HG02610 (cell line): ENCODE measurements around the gene SART3.

Source experiments
- ATAC-seq: cut with Tn5 transposase; IDR thresholded peaks from one replicate; pipeline ENCODE4 v1.9.1; 2021; ENCODE audit warnings: mild to moderate bottlenecking, moderate library complexity; ENCODE audit not compliant: unreplicated experiment

Gene SART3

DNA sequence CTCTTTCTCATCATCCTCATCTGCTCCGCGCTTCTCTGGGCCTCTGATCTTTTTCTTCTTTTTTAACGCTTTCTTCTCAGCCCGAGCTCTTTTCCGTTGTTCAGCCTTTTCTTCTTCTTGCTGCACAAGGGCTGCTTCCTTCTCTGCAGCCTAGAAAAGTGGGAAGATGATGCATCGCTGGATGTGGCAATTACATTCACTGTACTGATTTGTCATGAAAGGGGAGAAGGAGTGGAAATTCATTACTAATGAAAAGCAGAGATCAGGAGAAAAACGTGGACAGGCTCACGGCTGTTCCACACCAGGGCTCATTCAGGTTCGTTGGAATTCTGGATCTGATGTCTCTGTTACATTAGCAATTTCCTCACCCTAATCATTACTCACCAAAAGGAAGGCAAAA is 30.8 kb downstream of the SART3 start:
- no peak for ATAC-seq

- ATAC-seq: no peak
Observed at GRCh38 chr12:108527166-108527496, 33.8 kb downstream of the SART3 start.

GRCh38 chr12:108526482-108527165 is 34.3 kb downstream of the SART3 start:
- ATAC-seq: no peak

DNA sequence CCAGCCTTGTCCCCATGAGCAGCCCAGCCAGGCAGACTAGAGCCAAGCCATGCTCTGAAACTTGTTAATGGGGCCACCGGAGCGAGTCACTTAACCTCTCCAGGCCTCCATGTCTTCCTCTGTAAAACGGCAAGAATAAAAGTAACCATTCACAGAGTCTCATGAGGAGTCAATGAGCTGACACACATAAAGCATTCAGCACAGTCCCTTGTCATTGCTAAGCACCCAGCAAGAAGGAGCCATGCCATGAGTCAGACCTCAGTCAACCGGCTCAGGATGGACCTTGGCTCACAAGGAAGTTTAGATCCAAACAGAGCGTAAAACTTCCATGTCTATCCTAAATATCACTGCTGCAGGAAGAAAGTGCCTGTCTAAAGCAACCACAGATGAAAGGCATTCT is 35.3 kb downstream of the SART3 start:
- ATAC-seq: no peak

DNA sequence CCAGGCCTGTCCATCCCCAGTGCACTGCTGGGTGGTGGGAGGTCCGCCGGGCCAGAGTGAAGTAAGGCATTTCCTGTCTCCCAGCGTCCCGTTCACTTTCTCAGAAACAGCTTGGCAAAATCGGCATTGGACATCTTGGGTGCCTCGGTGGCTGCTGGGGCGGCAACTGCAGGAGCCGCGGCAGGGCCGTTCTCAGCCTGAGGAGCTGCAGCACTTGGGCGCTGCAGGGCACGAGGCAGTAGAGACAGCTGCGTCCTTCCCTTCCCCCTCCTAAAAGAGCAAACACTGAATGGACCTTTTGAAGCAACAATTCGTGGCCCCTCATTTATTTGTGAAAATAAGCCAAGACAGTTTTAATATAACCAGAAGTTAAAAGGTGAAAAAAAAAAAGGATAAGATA is 37.6 kb downstream of the SART3 start:
- no peak for ATAC-seq

- no peak for ATAC-seq
Observed at GRCh38 chr12:108519558-108519957, 41.4 kb downstream of the SART3 start.

GRCh38 chr12:108518716-108519496 is 42.1 kb downstream of the SART3 start:
- no peak for ATAC-seq

DNA sequence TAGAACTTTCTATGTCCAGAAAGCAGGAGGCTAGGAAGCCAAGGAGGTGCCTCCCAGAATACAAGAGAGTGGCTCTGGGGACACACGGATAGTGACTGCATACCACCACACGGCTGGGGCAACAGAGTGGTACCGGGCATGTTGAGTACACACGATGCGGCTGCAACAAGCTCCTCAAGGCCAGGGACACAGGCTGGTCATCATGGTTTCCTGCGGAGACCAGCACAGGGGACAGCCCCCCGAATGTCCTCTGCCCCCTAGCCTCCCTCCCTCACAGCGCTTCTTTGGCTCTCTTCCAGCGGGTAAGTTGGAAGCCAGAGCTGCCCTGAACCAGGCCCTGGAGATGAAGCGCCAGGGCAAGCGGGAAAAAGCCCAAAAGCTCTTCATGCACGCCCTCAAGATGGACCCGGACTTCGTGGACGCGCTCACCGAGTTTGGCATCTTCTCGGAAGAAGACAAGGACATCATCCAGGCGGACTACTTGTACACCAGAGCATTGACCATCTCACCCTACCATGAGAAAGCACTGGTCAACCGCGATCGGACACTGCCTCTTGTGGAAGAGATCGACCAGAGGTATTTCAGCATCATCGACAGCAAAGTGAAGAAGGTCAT is 42.8 kb downstream of the SART3 start:
- no peak for ATAC-seq

DNA sequence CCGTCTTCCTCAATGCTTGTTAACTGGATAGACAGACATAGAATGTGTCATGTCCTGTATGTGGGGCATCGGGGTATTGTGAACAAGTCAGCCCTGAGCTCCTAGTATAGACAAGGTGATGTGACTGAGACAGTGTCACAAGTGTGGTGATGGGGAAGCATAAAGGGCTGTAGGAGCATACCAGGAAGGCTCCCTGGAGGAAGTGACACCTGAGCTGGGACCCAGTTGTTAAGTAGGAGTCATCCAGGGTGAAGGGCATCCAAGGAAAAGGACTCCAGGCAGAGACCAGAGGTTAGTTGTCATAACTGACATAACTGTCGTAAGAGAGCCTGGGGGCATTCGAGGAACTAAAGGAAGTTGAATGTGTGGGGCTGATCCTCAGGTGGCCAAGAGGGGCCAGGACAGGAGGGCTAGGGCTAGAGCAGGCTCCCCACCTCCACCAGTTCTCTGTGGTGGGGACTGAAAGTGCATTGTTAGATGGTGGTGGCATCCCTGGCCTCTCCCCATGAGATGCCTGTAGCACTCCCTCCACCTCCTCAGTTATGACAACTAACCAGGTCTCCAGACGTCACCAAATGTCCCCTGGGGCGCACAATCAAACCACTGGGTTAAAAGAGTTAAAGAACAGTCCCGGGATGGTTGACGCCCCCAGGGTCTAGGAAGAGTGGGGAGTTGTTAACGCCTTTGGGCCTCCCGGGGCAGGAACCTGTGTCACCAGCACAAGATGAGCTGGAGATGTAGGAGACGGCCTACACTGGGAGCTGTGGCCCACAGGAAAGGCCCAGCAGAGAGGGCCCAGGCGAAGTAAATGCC is 43.5 kb downstream of the SART3 start:
- ATAC-seq: no peak

DNA sequence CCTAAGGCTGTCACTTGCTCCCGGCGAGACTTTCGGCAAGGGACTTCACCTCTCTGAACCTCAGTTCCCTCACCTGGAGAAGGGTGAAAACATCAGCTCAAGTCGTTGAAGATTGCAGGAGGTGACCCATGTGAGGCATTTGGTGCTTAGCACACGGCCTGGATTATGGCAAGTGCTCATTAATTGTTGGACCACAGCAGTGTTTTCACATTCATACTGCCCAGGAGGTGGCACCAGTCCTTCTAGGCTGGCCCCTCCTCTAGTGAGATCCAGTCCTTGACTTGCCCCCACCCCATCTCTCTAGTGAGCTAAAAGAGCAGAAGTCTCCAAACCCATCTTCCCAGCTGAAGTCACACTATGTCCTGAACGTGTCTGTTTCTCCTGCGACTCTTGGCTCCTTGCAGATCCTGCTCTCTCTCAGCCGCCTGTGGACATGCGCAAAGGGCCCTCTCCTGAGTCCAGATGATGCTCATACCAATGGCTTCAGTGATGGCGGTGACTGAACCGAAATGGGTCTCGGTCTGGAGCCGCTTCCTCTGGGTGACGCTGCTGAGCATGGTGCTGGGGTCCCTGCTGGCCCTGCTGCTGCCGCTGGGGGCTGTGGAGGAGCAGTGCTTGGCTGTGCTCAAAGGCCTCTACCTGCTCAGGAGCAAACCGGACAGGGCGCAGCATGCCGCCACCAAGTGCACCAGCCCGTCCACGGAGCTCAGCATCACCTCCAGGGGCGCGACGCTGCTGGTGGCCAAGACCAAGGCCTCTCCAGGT is 44.3 kb downstream of the SART3 start:
- no peak for ATAC-seq

GRCh38 chr12:108515916-108516315 is 45.1 kb downstream of the SART3 start:
- ATAC-seq: no peak

DNA sequence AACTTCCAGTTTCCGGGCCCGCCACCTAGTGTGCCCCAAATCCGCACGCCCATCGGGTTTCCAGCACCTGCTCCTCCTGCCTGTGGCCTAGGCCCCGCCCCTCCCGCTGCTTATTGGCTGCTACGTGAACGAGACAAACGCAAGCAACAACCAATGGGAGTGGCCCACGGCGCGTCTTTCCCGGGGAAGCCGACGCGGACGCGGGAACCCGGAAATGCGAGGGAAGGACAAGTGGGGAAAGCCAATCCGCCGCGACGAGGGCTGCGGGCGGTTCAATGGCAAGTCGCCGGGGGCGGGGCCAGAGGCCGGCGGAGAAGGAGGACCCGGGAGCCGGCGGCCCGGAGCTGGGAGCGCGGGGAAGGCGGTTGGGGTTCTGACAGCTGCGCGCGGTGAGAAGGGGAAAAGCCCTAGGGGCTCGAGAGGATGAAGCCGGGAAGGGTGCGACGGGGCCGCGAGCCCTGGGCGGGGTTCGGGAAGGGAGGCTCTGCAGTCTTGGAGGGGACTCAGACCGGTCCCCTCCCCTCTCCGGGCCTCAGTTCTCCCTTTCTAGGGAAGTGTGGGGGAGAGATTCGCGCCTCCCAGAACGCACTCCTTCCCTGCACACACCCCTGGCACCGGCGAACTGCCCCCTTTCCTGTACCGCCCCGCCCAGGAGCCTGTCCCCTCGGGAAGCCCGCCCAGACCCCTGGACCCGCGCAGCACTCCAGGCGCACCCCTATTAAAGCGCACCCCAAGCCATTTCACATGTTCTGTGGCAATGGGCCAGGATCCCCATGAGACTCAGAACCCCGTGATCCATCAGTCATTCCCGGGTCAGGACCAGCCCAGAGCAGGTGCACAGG is 45.8 kb downstream of the SART3 start, which contains the start of gene FICD:
Gene FICD, plus strand, starts transcription at position 305 of the 842 bp plus-strand sequence. CDS start 1,696 bp downstream, outside the sequence.
- peak; percentile 80 for ATAC-seq

DNA sequence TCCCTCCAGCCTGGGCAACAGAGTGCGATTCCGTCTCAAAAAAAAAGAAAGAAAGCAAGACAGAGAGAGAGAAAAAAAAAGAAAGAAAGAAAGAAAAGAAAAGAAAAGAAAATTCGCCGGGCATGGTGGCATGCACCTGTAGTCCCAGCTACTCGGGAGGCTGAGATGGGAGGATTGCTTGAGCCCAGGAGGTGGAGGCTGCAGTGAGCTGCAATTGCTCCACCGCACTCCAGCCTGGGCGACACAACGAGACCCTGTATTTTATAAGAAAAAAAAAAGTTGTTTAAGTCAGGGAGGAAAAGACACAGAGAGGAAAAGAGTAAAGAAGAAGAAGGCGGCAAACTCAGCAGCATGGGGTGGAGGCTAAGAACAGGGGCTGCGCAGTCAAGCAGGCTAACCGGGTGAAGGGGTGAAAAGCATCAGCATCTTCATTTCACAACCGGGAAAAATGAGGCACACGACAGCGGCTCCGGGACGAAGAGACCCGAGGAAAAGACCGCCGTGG is 46.5 kb downstream of the SART3 start:
- no peak for ATAC-seq

DNA sequence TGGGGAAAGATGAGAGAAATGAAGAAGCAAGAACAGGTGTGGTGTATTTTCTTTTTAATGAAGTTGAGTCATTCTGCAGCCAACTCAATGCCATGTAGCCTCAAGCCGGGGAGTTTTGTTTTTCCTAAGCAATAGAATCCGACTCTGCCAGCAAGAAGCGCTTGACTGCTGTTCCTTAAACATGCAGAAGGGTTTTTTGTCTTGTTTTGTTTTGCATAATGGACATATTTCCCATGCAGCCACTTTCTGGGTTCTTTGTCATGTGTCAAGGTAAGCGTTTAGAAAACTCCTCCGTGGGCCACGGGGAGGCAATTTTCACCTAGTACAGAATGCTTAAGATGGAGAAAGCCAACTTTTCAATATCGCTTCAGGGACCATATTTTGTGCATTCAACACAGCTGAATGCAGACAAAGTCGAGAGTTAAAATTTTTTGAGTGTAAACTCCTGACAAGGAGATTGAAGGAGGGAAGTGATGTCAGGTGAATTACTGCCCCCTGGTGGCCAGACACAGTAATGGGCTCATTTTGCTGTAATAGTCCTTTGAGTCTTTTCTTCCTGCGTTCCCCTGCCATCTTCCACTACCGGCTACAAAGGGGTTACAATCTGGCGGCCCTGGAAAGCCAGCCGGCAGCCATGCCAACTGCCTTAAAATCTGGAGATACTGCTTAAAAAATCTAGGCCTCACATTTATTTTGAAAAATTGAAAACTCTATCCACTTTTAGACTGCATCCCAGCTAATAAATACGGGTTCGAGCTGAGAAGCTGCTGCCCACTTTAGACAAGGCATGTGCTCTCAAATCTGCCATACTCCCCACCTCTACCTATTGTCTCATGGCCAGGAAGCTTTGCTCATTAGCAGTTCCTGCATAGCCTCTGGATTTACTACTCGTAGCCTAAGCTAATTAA is 49.1 kb downstream of the SART3 start:
- peak; percentile 41 for ATAC-seq

- no peak for ATAC-seq
Observed at GRCh38 chr12:108510836-108511235, 50.1 kb downstream of the SART3 start.

DNA sequence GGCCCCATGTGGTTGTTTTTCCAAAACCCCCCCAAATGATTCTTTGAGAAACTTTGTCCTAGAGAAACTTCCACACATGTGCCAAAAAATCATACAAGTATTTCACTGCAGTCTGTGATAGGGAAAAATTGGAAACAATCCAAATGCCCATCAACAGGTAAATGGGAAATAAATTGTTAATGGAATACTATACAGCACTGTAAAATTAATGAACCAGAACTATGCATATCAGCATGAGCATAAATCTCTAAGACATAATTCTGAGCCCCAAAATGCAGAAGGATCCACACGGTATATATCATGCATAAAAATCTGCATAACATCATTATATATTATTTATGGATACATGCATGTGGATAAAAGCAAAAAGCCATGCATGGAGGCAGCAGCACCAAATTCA is 51.2 kb downstream of the SART3 start:
- ATAC-seq: no peak

DNA sequence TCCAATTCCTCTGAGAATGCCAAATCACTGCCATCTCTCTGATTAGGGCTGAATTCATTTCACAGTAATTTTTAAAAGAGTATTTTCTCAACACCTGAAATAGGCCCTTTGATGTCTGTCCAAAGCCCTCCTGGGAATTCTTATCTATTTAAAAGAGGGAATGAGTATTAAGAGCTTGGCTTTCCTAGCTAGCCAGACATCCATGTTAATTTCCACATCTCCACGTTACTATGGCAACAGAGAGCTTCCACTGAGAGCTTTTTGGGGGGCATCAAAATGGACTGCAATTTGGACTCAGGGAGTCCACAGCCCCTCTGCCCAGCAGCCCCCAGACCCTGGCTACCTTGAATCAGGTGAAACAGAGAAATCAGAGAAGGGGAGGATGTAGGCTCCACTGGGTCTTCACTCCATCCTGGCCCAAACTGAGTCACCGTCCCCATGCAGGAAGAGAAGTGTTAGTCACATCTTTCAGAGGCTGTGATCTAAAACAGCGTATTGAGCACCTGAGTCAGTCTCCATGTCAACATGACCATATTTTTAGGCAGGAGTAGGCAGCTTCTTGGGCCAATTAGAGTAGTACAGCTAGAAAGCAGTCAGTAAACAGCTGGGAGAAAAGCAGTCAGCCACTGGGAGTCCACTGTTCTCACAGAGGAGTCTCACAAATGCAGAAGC is 52.9 kb downstream of the SART3 start:
- peak; percentile 57 for ATAC-seq

DNA sequence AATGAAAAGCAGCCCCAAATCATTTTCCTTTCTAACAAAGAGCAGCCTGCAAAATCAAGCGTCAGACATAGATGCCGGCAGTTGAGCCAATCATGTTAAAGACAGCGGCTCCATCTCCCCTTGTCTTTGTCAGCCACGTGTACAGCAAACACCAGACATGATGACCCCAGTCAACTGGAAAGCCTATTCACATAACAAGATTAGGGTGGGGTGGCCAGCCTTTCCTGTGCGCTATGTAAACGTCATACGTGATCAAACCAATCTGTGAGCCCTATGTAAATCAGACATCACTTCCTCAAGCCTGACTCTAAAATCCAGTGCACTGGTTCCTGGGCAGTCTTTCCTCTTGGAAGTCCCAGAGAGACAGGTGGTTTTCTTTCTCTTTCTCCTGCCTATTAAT is 55.8 kb downstream of the SART3 start:
- ATAC-seq: no peak
